ENCODE results near the gene TRAPPC4.
"Not testable (repeated sequence)": the region's sequence is repeated elsewhere in the genome, so short reads cannot be mapped to it uniquely, and the experiment has no call there.

TRAPPC4 gene

GRCh38 chr11:119014209-119014924 is 4.2 kb upstream of the TRAPPC4 start:
- no peak for DNase-seq

DNA sequence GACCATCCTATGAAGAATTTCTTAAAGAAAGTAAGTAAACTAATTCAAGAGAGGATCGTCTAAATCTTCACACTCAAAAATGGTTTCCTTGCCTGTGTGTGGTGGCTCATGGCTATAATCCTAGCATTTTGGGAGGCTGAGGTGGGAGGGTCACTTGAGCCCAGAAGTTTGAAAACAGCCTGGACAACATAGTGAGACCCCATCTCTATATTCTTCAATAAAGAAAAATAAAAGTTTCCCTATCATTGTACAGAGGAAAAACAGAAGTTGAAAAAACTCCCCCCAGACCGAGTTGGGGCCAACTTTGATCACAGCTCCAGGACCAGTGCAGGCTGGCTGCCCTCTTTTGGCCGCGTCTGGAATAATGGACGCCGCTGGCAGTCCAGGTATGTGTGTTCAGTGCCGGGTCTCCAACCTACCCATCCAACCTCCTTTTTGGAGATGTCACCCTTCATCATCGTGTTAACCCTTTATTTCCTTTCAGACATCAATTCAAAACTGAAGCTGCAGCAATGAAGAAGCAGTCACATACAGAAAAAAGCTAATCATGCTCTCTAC is 3.4 kb upstream of the TRAPPC4 start:
- DNase-seq, result no peak

DNA sequence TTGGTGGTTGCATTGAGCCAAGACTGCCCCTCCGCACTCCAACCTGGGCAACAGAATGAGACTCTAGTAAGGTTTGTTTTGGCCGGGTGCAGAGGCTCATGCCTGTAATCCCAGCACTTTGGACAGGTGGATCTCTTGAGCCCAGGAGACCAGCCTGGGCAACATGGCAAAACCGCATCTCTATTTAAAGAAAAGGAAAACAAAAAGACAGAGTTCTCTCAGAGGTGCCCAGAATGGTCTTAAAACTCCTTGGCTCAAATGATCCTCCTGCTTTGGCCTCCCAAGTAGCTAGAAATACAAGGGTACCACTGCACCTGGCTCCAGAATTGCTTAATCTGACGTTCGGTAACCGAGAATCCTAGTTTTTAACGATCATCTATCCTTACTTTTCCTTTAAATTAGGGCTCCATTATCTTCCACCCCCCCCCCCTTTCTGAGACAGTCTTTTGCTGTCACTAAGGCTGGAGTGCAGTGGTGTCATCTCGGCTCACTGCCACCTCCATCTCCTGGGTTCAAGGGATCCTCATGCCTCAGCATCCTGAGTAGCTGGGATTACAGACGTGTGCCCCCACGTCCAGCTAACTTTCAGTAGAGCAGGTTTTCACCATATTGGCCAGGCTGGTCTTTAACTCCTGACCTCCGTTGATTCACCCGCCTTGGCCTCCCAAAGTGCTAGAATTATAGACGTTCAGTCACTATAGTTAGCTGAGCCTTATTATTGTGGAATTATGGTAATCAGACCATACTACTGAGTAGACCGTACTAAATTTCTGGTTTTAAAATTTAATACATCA is 2.2 kb upstream of the TRAPPC4 start:
- no peak for DNase-seq

DNA sequence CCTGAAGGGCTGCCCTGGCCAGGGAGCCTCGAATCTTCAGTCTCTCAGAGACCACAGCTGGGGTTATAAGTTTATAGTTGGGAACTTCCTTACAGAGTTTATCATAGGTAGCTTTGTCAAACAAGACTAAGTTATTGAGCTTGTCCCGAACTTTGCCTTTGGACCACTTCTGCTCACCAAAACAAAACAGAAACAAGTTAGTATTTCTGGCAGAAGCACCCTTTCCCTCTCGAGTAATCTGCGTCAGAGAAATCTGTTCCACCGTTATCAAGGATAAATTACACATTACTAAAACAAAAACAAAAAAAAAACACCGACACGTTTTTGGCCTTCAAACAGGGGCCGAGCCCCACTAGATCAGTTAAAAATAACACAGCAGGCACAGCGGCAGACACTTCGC is 1.2 kb upstream of the TRAPPC4 start:
- DNase-seq, result not testable (repeated sequence)

DNA sequence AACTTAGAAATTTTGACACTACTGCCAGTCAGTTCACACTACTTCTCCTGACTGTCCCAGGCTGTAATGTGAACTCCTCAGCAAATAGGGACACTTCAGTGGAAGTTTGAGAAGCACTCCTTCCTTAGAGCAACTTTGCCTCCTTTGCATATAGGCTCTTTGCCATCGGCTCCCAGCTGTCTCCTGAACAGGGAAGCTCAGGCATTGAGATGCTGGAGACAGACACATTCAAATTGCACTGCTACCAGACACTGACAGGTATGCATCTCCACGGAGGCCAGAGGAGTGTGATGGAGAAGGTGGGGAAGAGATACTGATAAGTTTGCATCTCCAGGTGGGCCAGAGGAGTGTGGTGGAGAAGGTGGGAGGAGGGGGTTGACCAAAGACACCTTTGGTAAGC is 1.4 kb downstream of the TRAPPC4 start:
- DNase-seq, result no peak

DNA sequence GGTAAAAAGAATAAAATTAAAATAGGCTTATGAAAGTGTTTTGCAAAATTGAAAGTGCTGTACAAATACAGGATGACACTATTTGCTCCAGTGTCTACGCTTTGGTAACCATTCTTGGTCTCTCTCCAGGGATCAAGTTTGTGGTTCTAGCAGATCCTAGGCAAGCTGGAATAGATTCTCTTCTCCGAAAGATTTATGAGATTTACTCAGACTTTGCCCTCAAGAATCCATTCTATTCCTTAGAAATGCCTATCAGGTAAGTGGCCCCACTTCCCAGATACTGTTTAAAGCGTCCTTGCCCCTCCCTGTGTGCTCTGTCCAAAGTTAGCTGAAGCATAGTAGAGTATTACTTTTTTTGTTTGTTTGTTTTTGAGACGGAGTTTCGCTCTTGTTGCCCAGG is 3.1 kb downstream of the TRAPPC4 start:
- DNase-seq, result no peak

- DNase-seq, result no peak
Measured at GRCh38 chr11:119023741-119024140, 5.2 kb downstream of the TRAPPC4 start.

- no peak for DNase-seq
Measured at GRCh38 chr11:119024430-119025098, 6.0 kb downstream of the TRAPPC4 start.

DNA sequence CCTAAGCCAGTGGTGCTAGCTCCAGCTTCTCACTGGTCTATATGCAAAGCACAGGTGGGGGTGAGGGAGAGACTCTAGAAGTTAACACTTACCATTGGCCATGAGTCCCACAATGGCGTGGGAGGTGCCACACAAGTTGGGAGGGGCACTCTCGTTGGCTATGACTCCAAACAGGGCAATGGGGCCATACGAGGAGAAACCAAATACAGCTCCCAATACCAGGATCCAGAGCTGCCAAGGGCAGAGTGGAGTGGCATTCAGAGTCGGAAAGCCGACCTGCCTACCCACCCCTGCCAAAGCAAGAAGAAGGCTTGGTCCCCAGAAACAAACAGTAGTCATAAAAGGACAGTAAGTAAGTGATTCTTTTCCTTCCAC is 6.5 kb downstream of the TRAPPC4 start:
- no peak for DNase-seq

- DNase-seq, result no peak
Measured at GRCh38 chr11:119025541-119025940, 7.0 kb downstream of the TRAPPC4 start.

DNA sequence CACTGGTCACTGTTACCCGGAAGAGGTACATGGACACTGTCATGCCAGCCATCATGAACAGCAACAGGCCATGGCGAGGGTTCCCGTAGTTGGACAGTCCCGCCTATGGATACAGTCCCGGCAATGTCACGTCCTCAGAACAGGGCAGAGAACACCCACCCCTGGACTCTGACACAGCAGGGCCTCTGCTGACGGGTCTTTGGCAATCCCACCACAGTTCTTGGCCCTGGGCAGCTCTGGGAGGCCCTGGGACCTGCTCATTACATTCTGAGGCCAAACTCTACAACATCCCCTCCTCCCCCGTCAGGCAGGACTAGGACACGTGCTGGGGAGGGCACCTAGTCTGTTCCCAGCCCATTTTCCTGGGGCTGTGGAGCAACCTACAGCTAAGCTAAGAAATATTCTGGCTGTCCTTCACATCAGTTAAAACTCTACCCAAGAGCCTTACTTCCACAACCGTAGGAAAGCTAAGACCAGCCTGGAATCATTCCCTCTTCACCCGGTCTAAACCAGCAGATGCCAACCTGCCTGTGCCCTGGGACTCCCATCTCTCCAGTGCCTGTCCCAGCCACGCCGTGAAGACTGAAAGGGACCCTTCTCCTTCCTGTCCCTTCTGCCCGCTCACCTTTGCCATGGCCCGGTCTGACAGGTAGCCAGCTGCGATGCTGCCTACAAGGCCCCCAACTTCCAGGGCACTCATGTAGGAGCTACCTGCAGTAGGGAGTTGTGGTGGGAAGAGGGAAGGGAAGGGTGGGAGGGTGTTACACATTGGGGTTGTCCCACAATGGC is 7.6 kb downstream of the TRAPPC4 start:
- DNase-seq, result no peak

GRCh38 chr11:119026970-119027369 is 8.4 kb downstream of the TRAPPC4 start:
- DNase-seq, result no peak

- DNase-seq, result no peak
Measured at GRCh38 chr11:119027561-119028345, 9.2 kb downstream of the TRAPPC4 start.

DNA sequence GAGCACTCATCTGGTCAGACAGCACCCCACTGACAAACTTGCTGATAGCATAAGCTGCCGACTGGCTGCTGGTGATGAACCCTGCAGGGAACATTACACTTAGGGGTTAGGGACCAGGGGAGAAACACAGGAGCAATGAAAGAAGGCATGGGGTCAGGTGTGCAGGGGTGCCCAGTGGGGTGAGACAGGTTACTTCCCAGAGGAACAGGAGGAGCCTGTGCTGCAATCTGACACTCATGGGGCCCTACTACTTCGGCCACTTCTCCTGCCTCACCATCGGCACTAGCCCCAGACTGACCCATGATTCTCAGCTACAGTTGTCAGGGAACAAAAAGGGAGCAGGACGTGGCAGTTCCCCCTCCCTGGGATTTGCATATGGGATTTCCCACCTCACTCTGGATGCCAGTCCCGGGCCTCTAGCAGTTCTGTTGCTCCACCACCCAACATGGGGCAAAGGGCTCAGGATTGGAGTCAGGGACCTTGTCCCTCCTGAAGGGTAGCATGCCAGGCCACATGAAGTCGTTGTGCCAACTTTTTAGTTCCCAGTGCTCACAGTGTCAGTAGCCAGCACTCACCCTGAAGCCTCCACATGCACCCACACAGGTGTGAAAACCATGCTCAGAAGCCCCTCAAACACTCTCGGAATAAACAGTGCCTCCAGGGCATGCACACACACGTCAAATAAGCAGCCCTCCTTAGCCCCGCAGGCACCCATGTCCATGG is 9.9 kb downstream of the TRAPPC4 start:
- no peak for DNase-seq

DNA sequence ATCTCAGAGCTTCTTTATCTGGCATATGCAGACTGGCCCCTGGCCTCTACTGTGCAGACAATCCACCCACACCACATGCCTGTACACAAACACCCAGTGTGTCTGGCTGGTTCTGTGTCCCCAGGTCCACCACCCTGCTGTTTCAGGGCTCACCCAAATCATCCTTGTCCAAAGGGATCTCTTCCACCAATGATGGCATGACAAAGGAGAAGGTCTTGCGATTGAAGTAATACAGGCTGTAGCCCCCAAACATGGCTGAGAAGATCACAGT is 10.4 kb downstream of the TRAPPC4 start:
- no peak for DNase-seq

DNA sequence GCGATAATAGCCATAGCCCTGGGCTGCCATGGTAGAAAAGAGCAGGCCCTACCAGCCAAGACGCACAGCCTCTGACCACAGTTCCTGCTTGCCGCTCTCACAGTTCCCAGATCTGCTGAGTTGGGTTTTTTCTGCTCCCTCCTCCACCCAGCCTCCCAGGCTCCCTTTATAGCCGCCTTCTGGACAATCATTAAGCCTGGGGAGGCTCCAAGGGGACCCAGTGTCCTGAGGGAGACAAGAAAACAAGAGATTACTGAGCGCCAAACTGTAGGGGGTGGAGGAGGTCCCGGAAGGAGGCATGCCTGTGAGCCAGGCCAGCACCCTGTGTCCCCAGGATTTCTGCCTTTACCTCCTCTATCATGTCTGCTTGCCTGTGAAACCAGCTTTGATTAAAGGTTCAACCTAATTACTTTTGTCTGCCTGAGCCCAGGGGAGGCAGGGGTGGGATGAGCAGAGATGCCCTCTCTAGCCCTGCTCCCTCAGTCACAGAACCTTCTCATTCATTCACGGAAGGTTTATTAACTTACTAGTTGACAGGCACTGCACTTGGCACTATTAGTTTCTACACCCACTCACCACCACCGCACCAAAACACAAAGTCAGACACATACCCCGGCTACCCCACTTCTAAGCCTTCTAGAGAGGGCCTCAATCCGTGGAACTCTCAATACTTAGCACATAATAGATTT is 10.9 kb downstream of the TRAPPC4 start:
- no peak for DNase-seq

GRCh38 chr11:119030029-119030328 is 11.4 kb downstream of the TRAPPC4 start:
- DNase-seq, result no peak

DNA sequence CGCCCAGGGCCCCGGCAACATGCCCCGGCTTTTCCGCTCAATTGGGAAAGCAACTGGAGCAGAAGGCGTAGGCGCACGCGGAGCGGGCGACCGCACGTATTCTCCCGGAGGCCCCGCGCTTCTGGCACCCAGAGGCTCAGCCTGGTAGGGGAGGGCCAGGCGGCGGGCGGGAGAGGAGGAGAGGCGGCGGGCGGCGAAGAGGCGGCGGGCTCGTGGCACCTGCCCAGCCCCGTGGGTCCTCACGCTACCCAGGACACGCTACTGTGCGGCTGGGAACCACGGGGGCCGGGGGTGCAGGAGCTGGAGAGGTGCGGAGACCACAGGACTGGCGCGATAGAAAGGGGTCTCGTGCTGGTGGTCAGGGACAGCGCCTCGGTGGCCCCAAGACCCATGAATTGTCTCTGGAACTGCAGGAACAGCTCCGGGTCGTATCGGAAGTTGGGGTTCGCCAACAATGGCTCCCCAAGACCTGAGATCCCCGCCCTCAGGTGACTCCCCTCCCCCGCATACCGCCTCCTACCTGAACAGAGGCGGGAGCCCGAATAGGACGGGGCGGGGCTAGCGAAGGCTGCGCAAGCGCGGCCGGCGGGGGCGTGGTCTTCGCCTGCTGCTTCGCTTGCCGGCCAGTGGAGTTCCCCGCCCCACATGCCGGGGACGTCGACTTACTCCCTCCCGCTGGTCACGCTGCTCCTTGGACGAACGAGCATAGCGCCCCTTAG is 11.9 kb downstream of the TRAPPC4 start, which contains the start of gene SLC37A4:
Gene SLC37A4, minus strand, starts transcription at position 549 of the 719 bp plus-strand sequence.
- peak; percentile 80 to 95 for DNase-seq

DNA sequence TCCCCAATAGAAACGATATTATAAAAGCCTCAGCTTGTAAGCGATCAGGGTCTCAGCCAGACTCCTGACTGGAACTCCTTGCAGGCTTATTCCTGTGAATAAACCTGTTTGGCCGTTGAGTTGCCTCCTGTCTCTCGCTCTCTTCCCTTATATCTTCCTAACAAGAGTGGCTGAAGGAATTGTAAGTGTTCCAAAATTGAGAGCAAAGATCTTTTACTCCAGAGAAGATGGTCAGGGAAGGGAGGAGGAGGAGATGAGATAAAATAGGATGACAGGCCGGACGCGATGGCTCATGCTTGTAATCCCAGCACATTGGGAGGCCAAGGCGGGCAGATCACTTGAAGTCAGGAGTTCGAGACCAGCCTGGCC is 13.3 kb downstream of the TRAPPC4 start:
- DNase-seq, result no peak

- not testable (repeated sequence) for DNase-seq
Measured at GRCh38 chr11:119033421-119033820, 14.9 kb downstream of the TRAPPC4 start.

Data from bone marrow (tissue), 2 donors.